ENCODE measurements around the gene TSC1. TPM values are rescaled to one million over a fixed set of nuclear protein-coding genes. Genes with fewer than 3 reads are reported as not detected.

TSC1 gene
- total and polyA plus RNA-seq, 7 donors = 4.2 to 55.9 (median 35.3) TPM

DNA sequence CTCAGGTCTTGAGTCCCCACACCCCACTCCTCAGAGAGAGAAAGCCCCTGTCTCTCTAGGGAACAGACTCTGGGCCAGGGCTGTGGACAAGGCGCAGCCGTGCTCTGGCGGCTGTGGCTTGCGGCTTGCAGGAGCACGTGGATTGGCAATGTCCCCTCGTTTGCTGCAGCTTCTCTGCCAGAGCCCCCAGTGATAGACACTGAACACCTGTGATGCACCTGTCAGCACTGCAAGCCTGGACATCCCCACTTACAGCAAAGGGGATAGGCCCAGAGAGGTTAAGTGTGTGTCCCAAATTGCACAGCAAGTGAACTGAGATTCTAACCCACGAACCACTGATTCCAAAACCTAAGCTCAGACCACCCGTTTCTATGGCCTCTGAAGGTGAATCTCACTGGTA, 41.1 kb upstream of the TSC1 start:
- no peaks in the 10 kb centered on the region for H3K4me1 ChIP-seq
- H3K36me3 ChIP-seq = no peaks in the 10 kb centered on the region
- peaks cover 0 to 43% (median 0%) of the 10 kb centered on the region in 3 donors for H3K27me3 ChIP-seq
- TF ChIP-seq POLR2AphosphoS5 (IDR thresholded peaks at IDR 0.05) (no peak), POLR2A (IDR thresholded peaks at IDR 0.05) (no peak), EP300 (IDR thresholded peaks at IDR 0.05) (no peak)
- TF ChIP-seq, protein P1, sequence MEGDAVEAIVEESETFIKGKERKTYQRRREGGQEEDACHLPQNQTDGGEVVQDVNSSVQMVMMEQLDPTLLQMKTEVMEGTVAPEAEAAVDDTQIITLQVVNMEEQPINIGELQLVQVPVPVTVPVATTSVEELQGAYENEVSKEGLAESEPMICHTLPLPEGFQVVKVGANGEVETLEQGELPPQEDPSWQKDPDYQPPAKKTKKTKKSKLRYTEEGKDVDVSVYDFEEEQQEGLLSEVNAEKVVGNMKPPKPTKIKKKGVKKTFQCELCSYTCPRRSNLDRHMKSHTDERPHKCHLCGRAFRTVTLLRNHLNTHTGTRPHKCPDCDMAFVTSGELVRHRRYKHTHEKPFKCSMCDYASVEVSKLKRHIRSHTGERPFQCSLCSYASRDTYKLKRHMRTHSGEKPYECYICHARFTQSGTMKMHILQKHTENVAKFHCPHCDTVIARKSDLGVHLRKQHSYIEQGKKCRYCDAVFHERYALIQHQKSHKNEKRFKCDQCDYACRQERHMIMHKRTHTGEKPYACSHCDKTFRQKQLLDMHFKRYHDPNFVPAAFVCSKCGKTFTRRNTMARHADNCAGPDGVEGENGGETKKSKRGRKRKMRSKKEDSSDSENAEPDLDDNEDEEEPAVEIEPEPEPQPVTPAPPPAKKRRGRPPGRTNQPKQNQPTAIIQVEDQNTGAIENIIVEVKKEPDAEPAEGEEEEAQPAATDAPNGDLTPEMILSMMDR (IDR thresholded peaks at IDR 0.05) = no peak
- H3K4me3 ChIP-seq = no peak overlapping the region
- 73 to 85% methylated on average over 8 of the region's 8 CpGs for WGBS, 2 donors
- intact Hi-C loops (cut with DNase I) = no loop called here
- DNase-seq = no peak
- no peaks in the 10 kb centered on the region for H3K9me3 ChIP-seq
- no peak overlapping the region for H3K27ac ChIP-seq

- H3K36me3 ChIP-seq = no peaks in the 10 kb centered on the region
- H3K27me3 ChIP-seq = peaks cover 0 to 46% (median 3%) of the 10 kb centered on the region in 3 donors
- no peak overlapping the region for H3K27ac ChIP-seq
- TF ChIP-seq, protein P1 (IDR thresholded peaks at IDR 0.05) = no peak
- TF ChIP-seq POLR2A (IDR thresholded peaks at IDR 0.05) (no peak), POLR2AphosphoS5 (IDR thresholded peaks at IDR 0.05) (no peak), EP300 (IDR thresholded peaks at IDR 0.05) (no peak)
- H3K9me3 ChIP-seq = no peaks in the 10 kb centered on the region
- no peak overlapping the region for H3K4me3 ChIP-seq
- DNase-seq = no peak
- WGBS, 2 donors = 80 to 81% methylated on average over 4 of the region's 4 CpGs
- H3K4me1 ChIP-seq = no peaks in the 10 kb centered on the region
- intact Hi-C loops (cut with DNase I) = no loop called here
Observed at GRCh38 chr9:132985071-132985350, 40.6 kb upstream of the TSC1 start.

DNA sequence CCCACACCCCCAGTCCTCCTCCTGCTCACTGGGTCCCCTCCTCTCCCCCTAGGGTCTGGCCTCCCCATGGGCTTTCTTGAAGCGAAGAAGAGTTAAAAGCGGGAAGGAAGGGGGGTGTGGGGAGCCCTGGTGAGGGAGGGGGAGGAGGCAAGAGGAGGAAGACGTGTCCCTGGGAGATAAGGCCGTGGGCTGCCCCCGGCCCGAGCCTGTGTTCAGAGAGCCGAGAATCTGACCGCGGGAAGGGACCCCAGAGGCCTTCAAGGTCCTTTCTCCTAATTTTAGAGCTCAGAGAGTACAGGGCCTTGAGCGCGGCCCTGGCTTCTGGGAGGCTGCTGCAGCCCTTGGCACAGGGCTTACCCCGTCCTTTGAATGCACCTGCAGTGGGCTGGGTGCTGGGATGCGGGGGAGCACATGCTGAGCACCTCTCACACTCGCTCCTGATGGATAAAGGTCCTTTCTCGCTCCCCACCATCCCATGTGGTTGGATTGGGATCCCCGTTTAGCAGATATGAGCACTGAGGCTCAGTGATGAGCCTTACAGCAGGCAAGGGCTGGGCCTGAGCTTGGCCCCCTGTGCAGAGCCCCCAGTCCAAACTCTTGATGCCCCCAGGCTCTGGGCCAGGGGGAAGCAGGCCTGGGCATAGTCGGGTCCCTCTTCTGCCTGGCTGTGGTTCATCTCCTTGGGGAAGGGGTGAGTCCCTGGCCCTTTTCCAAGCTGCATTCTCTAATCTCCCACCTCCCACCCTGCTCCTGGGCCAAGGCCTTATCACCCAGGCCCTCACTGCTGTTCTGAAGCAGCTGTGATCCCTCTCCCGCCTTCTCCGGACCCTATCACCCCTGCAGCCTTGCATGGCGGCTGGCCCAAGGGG, 40.0 kb upstream of the TSC1 start:
- intact Hi-C loops (cut with DNase I) = no loop called here
- H3K4me3 ChIP-seq = no peak overlapping the region
- H3K27ac ChIP-seq = no peak overlapping the region
- no peaks in the 10 kb centered on the region for H3K4me1 ChIP-seq
- WGBS, 2 donors = 60 to 87% methylated on average over 20 of the region's 20 CpGs
- TF ChIP-seq EP300 (IDR thresholded peaks at IDR 0.05) = no peak
- no peak for TF ChIP-seq POLR2A (IDR thresholded peaks at IDR 0.05)
- no peak for TF ChIP-seq POLR2AphosphoS5 (IDR thresholded peaks at IDR 0.05)
- TF ChIP-seq, protein P1 (IDR thresholded peaks at IDR 0.05) = no peak
- H3K9me3 ChIP-seq = no peaks in the 10 kb centered on the region
- DNase-seq = no peak
- H3K36me3 ChIP-seq = no peaks in the 10 kb centered on the region
- peaks cover 0 to 52% (median 8%) of the 10 kb centered on the region in 3 donors for H3K27me3 ChIP-seq

- H3K4me3 ChIP-seq = no peak overlapping the region
- H3K27ac ChIP-seq = no peak overlapping the region
- H3K36me3 ChIP-seq = no peaks in the 10 kb centered on the region
- 82 to 85% methylated on average over 11 of the region's 11 CpGs for WGBS, 2 donors
- no peaks in the 10 kb centered on the region for H3K4me1 ChIP-seq
- TF ChIP-seq POLR2A (IDR thresholded peaks at IDR 0.05) (no peak), EP300 (IDR thresholded peaks at IDR 0.05) (no peak), POLR2AphosphoS5 (IDR thresholded peaks at IDR 0.05) (no peak)
- TF ChIP-seq, protein P1 (IDR thresholded peaks at IDR 0.05) = no peak
- H3K27me3 ChIP-seq = peaks cover 0 to 60% (median 16%) of the 10 kb centered on the region in 3 donors
- H3K9me3 ChIP-seq = no peaks in the 10 kb centered on the region
- no peak for DNase-seq
- intact Hi-C loops (cut with DNase I) = no loop called here
Observed at GRCh38 chr9:132983491-132984201, 39.2 kb upstream of the TSC1 start.
